Left renal pelvis (tissue), 4 donors: ENCODE results near the gene CLDN8. TPM values are rescaled to one million over a fixed set of nuclear protein-coding genes. Genes with fewer than 3 reads are reported as not detected.

Experiments
- DNase-seq, 4 donors: peaks; one replicate each; pipeline ENCODE4 v3.0.0-alpha.2; 2013; ENCODE audit warnings: low read depth in 4 of 4, low spot score in 3 of 4
- polyA plus RNA-seq, 4 donors: library from polyadenylated mRNA; unstranded; fragments of 120-200 nt; gene quantifications; one replicate each; pipeline ENCODE4 v1.2.1, GENCODE V29; 2013; ENCODE audit not compliant: insufficient read length in 4 of 4

CLDN8 gene
- polyA plus RNA-seq = 10 to 100 TPM in 3 of 4 donors, 1 to 10 TPM in 1; 1.1 to 81.3 (median 59.7) TPM

DNA sequence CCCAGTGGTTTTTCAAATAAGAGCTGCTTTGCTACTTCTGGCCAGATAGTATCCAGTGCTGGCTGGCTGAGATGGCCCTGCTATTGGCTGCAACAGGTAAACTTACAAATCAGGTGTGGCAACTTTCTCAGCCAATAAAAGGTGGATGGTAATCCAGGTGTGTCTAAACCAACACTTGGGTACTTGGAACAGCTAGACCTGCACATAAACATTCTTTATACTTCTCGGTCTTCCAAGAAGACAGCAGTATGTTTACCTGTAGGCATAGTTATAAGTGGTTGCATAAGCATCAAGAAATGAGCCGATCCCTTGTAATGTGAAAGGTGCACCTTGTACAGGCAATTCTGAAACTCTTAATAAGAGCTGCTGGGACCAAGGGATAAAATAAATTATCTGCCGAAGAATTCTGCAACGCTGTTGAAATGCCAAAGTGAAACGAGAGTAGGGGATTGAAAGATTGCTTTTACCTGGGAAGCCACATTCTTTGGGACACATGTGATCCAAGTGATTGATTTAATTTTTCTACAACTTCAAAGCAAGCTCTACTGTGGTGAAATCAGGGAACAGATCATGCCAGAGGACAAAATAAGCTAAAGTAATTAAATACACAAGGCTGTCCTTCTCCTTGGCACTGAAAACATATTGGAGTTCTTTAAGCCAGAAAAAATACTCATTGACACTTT, at the start of gene CLDN8:
Gene CLDN8 (minus strand): TSS at position 57 of the 683 bp plus-strand sequence. CDS start 172 bp downstream, outside the sequence.
- DNase-seq = peak in 1 of 4 donors; percentile 43

DNA sequence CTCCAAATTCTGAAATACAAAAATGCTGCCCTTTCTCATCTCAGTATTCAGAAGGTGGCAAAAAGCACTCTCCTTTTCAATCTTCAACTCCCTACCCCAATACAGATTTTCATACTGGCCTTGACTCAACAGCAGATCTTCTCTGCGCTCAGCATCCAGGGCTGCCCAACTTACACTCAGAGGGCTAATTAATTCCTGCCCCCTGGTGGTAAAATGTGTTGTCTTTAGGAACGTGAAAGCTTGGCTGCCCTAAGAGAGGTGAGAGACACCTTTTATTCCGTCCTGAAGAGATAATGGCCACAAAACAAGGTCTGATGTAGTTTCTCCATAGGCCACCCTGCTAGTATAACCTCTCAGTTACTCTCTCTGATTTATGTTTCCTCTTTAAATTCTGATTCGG, 41.9 kb upstream of the CLDN8 start:
- DNase-seq = no peak

GRCh38 chr21:30256100-30256499, 40.2 kb upstream of the CLDN8 start:
- DNase-seq = no peak

GRCh38 chr21:30255679-30256078, 39.8 kb upstream of the CLDN8 start:
- DNase-seq = no peak

DNA sequence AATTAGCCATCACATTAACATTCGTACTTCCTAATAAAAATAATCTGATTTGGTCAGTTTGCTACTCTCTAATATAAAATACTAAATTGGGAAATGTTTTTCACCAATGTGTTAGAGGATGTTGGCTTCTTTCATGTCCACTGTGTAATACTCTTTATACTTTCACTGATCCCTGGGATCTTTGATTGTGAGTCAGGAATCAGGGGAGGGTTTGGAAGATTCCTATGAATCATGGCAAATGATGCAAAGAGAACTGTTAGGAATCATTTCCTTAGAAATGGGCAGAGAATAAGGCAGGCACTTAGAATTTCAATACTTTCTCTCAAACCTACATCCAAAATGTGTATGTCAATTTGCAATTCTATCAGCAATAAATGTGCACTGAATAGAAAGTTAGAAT, 35.9 kb upstream of the CLDN8 start:
- DNase-seq = no peak

GRCh38 chr21:30249936-30250335, 34.0 kb upstream of the CLDN8 start:
- no peak for DNase-seq

DNA sequence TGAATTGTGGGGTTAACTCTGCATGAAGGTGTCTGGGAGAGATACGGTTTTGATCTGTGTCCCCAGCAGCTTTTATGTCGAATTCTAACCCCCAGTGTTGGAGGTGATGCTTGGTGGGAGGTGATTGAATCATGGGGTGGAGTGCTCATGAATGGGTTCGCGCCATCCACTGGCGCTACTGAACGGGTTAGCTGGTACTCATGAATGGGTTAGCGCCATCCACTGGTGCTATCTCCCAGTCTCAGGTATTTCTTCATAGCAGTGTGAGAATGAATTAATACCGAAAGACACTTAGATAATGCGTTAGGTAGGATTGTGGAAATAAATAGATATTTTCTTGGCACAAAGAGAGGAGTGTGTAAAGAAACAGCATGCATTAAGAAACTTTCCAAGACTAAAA, 32.9 kb upstream of the CLDN8 start:
- no peak for DNase-seq

GRCh38 chr21:30245061-30245460, 29.2 kb upstream of the CLDN8 start:
- DNase-seq = no peak

DNA sequence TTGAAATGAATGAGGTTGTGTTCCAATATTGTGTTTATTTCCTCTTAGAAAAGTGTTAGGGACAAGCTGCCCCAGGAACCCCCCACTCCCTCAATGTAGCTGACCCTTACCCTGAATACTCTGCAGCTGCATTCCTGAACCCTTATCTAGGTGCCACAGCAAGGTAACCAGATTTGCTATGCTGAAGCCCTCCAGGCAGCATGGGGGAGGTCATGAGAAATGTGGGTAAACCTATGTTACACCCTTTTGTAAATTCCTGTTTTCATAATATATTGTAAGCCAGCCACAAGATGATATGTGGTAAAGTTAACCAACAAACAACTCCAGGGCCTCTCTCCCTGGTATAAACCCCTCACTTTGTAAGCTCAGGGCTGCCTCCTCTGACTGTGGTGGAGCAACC, 27.8 kb upstream of the CLDN8 start:
- no peak for DNase-seq

GRCh38 chr21:30240661-30241060, 24.8 kb upstream of the CLDN8 start:
- DNase-seq = no peak

DNA sequence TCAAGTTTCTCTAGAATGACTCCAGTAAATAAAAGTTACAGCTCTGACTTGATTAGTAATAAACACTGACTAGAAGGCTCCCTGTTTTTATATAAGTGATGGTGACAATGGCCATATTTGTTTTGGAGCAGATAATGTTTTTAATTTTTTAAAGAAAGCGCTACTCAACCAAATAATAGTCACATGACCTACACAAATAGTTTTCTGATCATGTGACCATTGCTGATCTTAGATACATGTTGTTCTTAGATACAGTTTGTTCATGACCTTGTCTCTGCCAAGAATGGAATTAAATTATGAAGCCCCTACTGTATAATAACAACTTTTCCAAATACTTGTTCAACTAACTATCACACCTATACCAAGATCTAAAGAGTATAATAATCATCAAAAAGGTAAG, 22.3 kb upstream of the CLDN8 start:
- DNase-seq = no peak

- no peak for DNase-seq
Observed at GRCh38 chr21:30234643-30235042, 18.7 kb upstream of the CLDN8 start.

DNA sequence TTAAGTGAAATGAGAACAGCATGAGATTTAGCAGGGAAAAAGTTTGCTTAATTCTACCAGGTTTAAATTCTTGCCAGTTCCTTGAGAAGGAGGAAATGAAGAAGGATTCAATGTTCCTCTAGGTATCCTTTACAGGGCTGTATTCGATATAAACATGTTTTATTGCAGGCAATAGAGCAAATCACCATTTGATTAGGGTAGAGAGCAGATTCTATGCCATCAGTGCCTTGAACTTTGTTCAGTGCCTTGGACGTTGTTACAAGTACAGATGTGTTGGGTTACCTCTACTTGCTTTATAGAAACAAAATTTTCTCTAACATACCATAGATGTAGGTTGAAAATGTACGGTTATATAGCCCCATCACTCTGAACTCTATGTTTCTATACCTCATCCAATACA, 18.2 kb upstream of the CLDN8 start:
- no peak for DNase-seq

DNA sequence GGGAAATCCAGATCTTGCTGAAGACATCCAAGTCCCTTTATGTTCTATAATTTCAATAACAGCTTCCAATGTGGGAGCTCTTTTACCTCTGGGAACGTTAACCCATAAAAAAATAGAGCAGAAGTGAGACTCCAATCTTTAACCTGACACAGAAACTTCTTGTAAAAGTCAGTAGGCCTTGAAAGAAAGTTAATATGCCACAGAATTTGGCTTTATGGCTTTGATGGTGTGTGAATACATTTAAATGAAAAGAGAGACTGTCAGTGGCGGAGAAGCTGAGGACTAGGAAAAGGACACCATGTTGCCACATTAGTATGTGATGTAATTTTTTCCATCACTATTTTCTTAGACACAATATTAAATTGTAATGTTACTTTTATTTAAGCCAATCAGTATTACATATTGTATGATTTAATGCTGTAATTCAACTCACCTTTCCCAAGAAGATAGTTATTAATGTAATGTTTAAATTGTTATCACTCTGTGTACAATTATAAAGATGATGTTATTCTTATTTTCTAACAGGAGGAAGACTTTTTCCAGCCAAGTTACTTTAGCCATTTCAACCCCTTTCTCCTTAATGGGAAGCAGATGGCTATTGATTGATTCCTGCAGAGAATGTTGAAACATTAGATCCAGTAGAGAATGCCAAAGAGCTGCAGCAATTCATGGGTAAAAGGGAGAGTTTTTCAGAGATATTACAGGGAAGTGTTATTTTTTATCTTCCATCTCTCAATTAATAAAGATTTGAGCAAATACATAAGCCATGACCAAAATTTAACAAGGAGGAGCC, 17.5 kb upstream of the CLDN8 start:
- no peak for DNase-seq

GRCh38 chr21:30232011-30232410, 16.1 kb upstream of the CLDN8 start:
- DNase-seq = no peak

DNA sequence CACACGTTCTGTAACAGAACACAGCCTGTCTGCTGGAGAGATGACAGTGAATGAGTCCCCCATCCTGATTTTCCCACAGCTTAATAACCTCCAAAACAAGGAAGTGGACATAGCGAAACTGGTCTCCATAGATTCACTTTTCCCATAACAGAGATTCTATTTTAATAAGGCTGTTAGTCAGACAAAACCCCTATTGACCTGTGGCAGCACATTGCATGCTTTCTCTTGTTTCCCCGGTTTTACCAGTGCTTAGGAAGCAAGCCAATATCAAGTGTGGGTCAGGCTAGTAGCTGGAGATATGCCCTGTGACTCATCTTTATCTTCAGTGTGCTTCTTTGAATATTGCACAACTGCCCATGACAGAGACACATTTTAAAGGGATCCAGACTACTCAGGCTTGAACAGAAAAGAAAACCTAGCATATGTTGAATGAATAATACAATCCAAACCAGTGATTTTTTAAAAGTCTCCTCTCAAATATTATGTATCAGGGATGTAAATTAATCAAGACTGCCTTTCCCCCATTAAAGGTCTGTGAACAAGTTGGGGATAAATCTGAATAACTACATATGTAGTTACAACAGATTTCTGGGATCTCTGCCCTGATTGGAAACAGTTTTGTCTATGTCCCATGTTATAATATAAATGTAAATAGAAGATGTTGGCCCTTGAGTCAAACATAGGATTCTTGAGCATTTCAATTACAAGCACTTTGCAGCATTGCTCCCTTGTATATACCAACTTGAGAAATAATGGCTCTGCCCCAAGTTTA, 11.9 kb upstream of the CLDN8 start:
- no peak for DNase-seq

- DNase-seq = no peak
Observed at GRCh38 chr21:30227128-30227527, 11.2 kb upstream of the CLDN8 start.

DNA sequence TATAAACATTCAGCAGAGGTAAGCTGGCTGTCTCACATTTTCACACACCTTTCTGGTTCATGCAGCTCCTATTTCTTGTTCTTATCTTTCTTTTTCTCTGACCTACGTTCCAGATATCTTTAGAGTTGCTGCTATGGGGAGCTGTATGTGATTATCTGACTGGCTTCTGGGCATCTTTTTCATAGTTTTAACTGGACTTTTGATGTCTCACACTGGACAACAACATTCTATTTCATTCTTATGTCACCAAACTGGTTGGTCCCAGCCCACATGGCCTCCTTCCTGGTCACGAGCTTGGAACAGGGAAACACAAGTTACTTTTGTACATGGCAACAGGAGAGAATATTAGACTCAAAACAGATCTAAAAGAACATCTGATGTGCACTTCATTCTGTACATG, 7.7 kb upstream of the CLDN8 start:
- DNase-seq = no peak

- DNase-seq = no peak
Observed at GRCh38 chr21:30222724-30223123, 6.8 kb upstream of the CLDN8 start.

GRCh38 chr21:30211071-30211470, 4.8 kb downstream of the CLDN8 start:
- DNase-seq = no peak

DNA sequence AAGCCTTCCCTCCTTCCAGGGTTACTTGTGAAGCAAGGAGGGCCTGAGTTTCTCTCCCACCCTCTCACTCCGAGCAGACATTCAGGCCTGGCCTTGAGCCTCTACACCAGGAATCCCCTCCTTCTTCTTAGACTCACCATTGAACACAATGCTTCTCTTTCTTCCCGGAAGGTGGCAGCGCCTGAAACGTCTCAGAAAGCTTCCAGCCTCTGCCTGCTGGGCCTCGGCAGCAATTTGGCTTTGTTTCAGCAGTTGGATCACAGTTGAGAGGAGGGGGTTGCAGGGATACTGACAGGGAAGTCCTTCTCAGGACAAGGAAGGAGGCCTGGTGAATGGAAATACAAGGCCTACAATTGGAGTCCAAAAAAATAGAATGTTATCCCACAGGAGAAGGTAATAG, 6.3 kb downstream of the CLDN8 start:
- no peak for DNase-seq

DNA sequence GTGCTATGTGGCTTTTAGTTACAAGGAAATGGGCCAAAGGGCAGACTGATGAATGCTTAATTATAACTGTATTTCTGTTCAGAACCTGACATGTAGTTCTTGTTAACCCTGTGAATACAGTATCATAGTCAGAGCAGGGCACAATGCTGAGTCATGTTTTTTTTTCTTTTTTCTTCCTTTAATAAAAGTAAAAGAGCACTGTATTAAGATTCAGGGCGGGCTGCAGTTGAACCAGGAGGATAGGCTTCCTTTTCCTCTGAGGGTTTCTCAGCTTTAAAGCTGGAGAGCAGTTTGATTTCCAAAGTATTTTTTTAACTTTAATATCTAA, 8.7 kb downstream of the CLDN8 start:
- no peak for DNase-seq
